ENCODE measurements around the gene MYOCD. TPM values are rescaled to one million over a fixed set of nuclear protein-coding genes. Genes with fewer than 3 reads are reported as not detected.

MYOCD gene
- total RNA-seq, 1 donor from 2014 or later, result not detected

DNA sequence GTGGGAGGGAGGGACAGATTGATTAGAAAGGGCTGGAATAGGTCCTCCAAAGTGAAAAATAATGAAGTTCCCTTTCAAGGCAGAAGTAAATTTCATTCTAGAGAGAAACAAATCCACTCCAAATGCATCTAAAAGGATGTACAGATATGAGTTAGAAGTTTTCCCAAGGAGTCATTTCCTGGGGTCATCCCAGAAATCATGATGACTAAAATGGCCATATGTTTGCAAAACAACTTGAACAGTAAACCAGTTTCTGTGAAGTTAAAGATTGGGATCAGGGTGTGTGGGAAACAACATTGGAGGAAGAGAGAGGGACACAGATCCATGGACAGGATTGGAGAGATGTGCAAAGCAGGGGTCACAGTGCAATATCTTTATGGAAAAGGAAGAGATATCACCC lies 91.1 kb downstream of the MYOCD start:
- no peaks in the 10 kb centered on the region for H3K27me3 Mint-ChIP-seq (ENCODE audit: insufficient read depth)
- H3K36me3 Mint-ChIP-seq (ENCODE audit: low read depth), result no peaks in the 10 kb centered on the region
- intact Hi-C loops (cut with micrococcal nuclease), result no loop called here
- no peak for DNase-seq (ENCODE audit: low spot score)
- no peak overlapping the region for H3K27ac Mint-ChIP-seq
- H3K9me3 Mint-ChIP-seq, result no peaks in the 10 kb centered on the region
- no peak overlapping the region for H3K4me3 Mint-ChIP-seq
- no peaks in the 10 kb centered on the region for H3K4me1 Mint-ChIP-seq (ENCODE audit: low read depth)

- Mint-ChIP-seq H3K27ac (no peak overlapping the region), H3K4me3 (no peak overlapping the region), H3K4me1 (ENCODE audit: low read depth) (no peaks in the 10 kb centered on the region), H3K9me3 (peaks cover 10% of the 10 kb centered on the region), H3K36me3 (ENCODE audit: low read depth) (no peaks in the 10 kb centered on the region), H3K27me3 (ENCODE audit: insufficient read depth) (no peaks in the 10 kb centered on the region)
- no peak for DNase-seq (ENCODE audit: low spot score)
- intact Hi-C loops (cut with micrococcal nuclease), result no loop called here
Measured at GRCh38 chr17:12759090-12759489, 93.4 kb downstream of the MYOCD start.

DNA sequence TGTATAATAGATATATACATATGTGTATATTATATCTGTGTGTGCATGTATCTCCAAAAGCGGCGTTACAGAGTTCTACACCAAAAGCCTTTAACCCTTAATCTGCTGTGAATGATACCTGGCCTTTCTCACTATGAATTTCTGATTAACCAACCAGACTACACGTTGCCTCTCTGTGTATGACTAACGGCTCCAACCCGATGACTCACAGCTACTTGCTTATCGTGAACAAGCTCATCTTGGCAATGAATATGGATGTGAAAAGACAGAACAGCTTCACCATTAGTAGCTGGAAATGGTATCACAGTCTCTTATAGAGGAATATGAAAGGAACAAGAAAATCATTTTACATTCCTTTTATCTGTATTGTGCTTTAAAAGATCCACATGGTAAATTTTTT lies 99.9 kb downstream of the MYOCD start:
- no peaks in the 10 kb centered on the region for H3K4me1 Mint-ChIP-seq (ENCODE audit: low read depth)
- H3K36me3 Mint-ChIP-seq (ENCODE audit: low read depth), result no peaks in the 10 kb centered on the region
- no peak overlapping the region for H3K4me3 Mint-ChIP-seq
- peaks cover 10% of the 10 kb centered on the region for H3K9me3 Mint-ChIP-seq
- H3K27ac Mint-ChIP-seq, result no peak overlapping the region
- H3K27me3 Mint-ChIP-seq (ENCODE audit: insufficient read depth), result no peaks in the 10 kb centered on the region
- intact Hi-C loops (cut with micrococcal nuclease), result no loop called here
- DNase-seq (ENCODE audit: low spot score), result no peak

- H3K27me3 Mint-ChIP-seq (ENCODE audit: insufficient read depth), result no peaks in the 10 kb centered on the region
- H3K36me3 Mint-ChIP-seq (ENCODE audit: low read depth), result no peaks in the 10 kb centered on the region
- no peak overlapping the region for H3K27ac Mint-ChIP-seq
- H3K4me3 Mint-ChIP-seq, result no peak overlapping the region
- no peaks in the 10 kb centered on the region for H3K4me1 Mint-ChIP-seq (ENCODE audit: low read depth)
- DNase-seq (ENCODE audit: low spot score), result no peak
- intact Hi-C loops (cut with micrococcal nuclease), result no loop called here
- no peaks in the 10 kb centered on the region for H3K9me3 Mint-ChIP-seq
Measured at GRCh38 chr17:12768255-12768654, 102.6 kb downstream of the MYOCD start.

DNA sequence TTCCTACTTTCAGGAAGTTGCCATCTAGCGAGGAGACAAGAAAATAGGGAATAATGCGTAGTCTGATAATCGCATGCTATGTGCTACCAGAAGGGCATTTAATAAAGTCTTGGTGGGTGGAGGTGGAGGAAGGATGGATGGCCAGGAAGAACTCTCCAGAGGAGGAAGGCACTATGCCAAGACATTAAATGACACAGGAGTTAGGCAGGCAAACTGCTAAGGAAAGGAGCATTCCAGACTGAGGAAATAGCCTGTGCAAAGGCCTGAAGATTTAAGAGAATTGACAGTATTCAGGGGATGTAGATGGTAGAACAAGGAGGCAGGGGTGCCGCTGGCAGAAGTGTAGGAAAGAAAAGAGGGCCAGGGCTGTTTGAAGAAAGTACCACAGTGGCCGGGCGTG lies 104.3 kb downstream of the MYOCD start:
- Mint-ChIP-seq H3K27ac (no peak overlapping the region), H3K27me3 (ENCODE audit: insufficient read depth) (no peaks in the 10 kb centered on the region), H3K4me1 (ENCODE audit: low read depth) (no peaks in the 10 kb centered on the region), H3K9me3 (no peaks in the 10 kb centered on the region), H3K36me3 (ENCODE audit: low read depth) (no peaks in the 10 kb centered on the region), H3K4me3 (no peak overlapping the region)
- intact Hi-C loops (cut with micrococcal nuclease), result no loop called here
- no peak for DNase-seq (ENCODE audit: low spot score)

DNA sequence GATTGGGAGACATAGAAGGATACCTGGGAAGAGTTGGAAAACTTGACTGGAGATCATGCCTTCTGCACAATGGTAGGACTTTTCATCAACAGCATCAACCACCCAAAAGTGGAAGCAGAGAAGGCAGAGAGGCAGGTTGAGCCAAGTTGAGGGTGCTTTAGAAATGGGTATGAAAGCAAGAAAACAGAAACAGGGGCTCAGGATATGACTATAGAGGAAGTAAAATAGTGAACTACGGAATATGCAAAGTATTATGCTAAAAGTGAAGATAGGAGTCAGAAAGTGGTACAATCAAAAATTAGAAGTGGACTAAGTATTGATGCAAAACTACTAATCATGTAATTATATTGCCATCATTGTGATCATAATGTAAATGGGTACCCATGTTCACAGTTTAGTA lies 107.5 kb downstream of the MYOCD start:
- no peak overlapping the region for H3K4me3 Mint-ChIP-seq
- H3K36me3 Mint-ChIP-seq (ENCODE audit: low read depth), result no peaks in the 10 kb centered on the region
- H3K9me3 Mint-ChIP-seq, result no peaks in the 10 kb centered on the region
- DNase-seq (ENCODE audit: low spot score), result no peak
- no peaks in the 10 kb centered on the region for H3K4me1 Mint-ChIP-seq (ENCODE audit: low read depth)
- H3K27me3 Mint-ChIP-seq (ENCODE audit: insufficient read depth), result no peaks in the 10 kb centered on the region
- intact Hi-C loops (cut with micrococcal nuclease), result no loop called here
- no peak overlapping the region for H3K27ac Mint-ChIP-seq

- intact Hi-C loops (cut with micrococcal nuclease), result no loop called here
- Mint-ChIP-seq H3K27ac (no peak overlapping the region), H3K36me3 (ENCODE audit: low read depth) (no peaks in the 10 kb centered on the region), H3K9me3 (no peaks in the 10 kb centered on the region), H3K27me3 (ENCODE audit: insufficient read depth) (peaks cover 17% of the 10 kb centered on the region), H3K4me1 (ENCODE audit: low read depth) (no peaks in the 10 kb centered on the region), H3K4me3 (peak overlapping the region; percentile 22)
- no peak for DNase-seq (ENCODE audit: low spot score)
Measured at GRCh38 chr17:12789075-12789480, 123.4 kb downstream of the MYOCD start.

GRCh38 chr17:12789481-12790248 lies 124.0 kb downstream of the MYOCD start, which contains the start of gene ARHGAP44:
TSS of gene ARHGAP44 (plus strand) at chr17:12789498. CDS start at chr17:12789839, 341 bp downstream.
- H3K36me3 Mint-ChIP-seq (ENCODE audit: low read depth), result no peaks in the 10 kb centered on the region
- H3K27me3 Mint-ChIP-seq (ENCODE audit: insufficient read depth), result peaks cover 17% of the 10 kb centered on the region
- H3K4me1 Mint-ChIP-seq (ENCODE audit: low read depth), result no peaks in the 10 kb centered on the region
- no peak within 1 kb of the TSS for H3K27ac Mint-ChIP-seq
- peak within 1 kb of the TSS; percentile 66 for H3K4me3 Mint-ChIP-seq
- no peak for DNase-seq (ENCODE audit: low spot score)
- H3K9me3 Mint-ChIP-seq, result no peaks in the 10 kb centered on the region
- intact Hi-C loops (cut with micrococcal nuclease), result no loop called here

DNA sequence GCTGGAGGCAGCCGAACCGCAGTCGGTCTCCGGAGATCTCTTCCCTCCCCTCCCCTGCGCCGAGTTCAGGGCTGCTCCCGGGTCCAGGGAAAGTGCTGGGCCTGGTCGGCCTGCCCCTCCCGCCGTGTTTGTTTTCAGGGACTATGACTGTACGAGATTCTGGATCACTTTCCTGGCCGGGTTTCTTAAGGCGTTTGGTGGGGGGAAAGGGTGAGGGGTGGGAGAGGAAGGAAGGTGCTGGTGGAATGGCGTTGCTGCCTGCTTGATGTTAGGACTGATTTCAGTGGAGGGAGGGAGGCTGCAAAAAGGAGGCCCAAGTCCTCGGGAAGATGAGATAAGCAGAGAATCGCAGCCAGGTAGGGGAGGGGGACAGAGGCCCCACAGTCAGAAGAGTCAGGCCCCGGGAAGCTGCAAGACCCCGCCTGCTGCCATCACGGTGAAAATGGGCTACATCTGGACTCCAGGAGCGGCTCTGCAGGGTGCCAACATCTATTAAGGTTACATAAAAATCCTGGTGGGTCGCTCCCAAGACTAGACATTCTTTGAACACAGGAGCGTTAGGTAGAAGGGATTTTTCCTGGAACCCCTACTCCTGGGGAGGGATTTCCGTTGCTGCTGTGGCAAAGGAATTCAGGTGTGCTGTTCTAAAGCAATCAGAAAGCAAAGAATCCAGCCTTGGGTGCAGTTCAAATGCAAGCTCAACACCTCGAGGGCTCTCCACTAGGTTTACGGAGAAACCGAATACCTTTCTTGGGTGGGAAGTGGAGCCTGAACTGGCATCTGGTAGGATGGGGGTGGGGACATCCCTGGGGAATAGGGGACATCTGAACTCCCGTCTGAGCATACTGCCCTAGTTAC lies 124.8 kb downstream of the MYOCD start:
- no peaks in the 10 kb centered on the region for H3K9me3 Mint-ChIP-seq
- intact Hi-C loops (cut with micrococcal nuclease), result no loop called here

DNA sequence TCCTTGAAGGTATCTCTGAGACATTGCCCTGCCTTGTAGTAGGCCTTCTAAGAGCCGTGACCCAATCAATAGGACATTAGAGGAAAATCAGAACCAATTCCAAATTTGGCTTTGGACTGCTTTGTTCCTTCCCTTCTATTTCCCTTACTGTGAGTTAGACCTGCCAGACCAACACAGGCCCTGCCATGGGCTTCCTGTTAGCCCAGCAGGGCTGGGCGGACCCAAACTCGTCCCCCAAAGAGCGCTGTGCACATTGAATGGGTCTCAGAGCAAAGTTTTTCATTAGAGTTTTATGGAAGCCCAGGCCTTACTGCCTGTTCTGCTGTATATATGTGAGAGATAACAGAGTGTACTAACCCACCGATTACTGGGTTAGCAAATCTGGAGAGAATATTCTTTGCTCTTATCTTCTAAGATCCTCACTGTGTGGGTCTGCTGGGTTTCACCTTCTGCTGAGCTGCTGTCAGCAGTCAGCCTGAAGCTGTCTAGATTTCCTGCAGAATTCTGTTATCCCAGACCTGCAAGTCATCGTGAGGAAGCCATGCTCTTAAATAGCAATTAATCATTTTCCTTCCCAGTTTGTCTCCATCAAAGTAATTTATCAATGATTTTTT lies 129.3 kb downstream of the MYOCD start:
- no peaks in the 10 kb centered on the region for H3K36me3 Mint-ChIP-seq (ENCODE audit: low read depth)
- peaks cover 3% of the 10 kb centered on the region for H3K9me3 Mint-ChIP-seq
- no peaks in the 10 kb centered on the region for H3K4me1 Mint-ChIP-seq (ENCODE audit: low read depth)
- intact Hi-C loops (cut with micrococcal nuclease), result no loop called here
- H3K4me3 Mint-ChIP-seq, result no peak overlapping the region
- DNase-seq (ENCODE audit: low spot score), result no peak
- peaks cover 10% of the 10 kb centered on the region for H3K27me3 Mint-ChIP-seq (ENCODE audit: insufficient read depth)
- H3K27ac Mint-ChIP-seq, result no peak overlapping the region

More for the DNA sequence above, 124.8 kb downstream of the MYOCD start:
- no peaks in the 10 kb centered on the region for H3K4me1 Mint-ChIP-seq (ENCODE audit: low read depth)
- peaks cover 17% of the 10 kb centered on the region for H3K27me3 Mint-ChIP-seq (ENCODE audit: insufficient read depth)
- H3K4me3 Mint-ChIP-seq, result peak overlapping the region; percentile 66
- DNase-seq (ENCODE audit: low spot score), result no peak
- H3K27ac Mint-ChIP-seq, result no peak overlapping the region
- H3K36me3 Mint-ChIP-seq (ENCODE audit: low read depth), result no peaks in the 10 kb centered on the region

DNA sequence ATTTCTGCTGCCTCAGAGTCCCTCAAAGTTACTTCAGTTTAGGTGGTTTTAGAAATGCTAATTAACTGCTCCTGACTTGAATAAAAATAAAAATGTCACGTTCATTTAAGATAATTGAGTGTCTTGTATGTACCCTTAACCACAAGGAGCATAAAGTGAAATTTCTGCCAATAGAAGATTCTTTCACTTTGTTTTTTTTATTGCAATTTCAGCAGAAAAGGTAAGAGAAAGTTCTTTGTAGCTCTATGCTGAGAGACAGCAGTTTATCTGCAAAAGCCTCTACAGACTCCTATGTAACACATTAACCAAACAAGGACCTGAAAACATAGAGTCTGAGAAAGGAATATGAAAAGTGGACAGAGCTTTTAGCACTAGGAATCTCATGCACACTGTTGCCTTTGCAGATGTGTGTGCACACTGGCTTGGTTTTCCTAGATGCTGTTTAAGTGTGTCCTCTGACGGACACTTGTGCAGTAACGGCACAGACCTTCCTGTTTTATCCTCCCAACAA lies 135.2 kb downstream of the MYOCD start:
- no peak for DNase-seq (ENCODE audit: low spot score)
- Mint-ChIP-seq H3K4me1 (ENCODE audit: low read depth) (no peaks in the 10 kb centered on the region), H3K27ac (no peak overlapping the region), H3K9me3 (peaks cover 9% of the 10 kb centered on the region), H3K4me3 (no peak overlapping the region), H3K36me3 (ENCODE audit: low read depth) (no peaks in the 10 kb centered on the region), H3K27me3 (ENCODE audit: insufficient read depth) (no peaks in the 10 kb centered on the region)
- intact Hi-C loops (cut with micrococcal nuclease), result no loop called here

- H3K4me1 Mint-ChIP-seq (ENCODE audit: low read depth), result no peaks in the 10 kb centered on the region
- H3K4me3 Mint-ChIP-seq, result no peak overlapping the region
- H3K27ac Mint-ChIP-seq, result no peak overlapping the region
- no peaks in the 10 kb centered on the region for H3K36me3 Mint-ChIP-seq (ENCODE audit: low read depth)
- intact Hi-C loops (cut with micrococcal nuclease), result no loop called here
- H3K9me3 Mint-ChIP-seq, result peaks cover 29% of the 10 kb centered on the region
- DNase-seq (ENCODE audit: low spot score), result no peak
- H3K27me3 Mint-ChIP-seq (ENCODE audit: insufficient read depth), result no peaks in the 10 kb centered on the region
Measured at GRCh38 chr17:12806630-12807029, 140.9 kb downstream of the MYOCD start.

- Mint-ChIP-seq H3K4me1 (ENCODE audit: low read depth) (no peaks in the 10 kb centered on the region), H3K9me3 (peaks cover 29% of the 10 kb centered on the region), H3K36me3 (ENCODE audit: low read depth) (no peaks in the 10 kb centered on the region), H3K27ac (no peak overlapping the region), H3K4me3 (no peak overlapping the region), H3K27me3 (ENCODE audit: insufficient read depth) (no peaks in the 10 kb centered on the region)
- no peak for DNase-seq (ENCODE audit: low spot score)
- intact Hi-C loops (cut with micrococcal nuclease), result no loop called here
Measured at GRCh38 chr17:12808723-12809122, 143.0 kb downstream of the MYOCD start.
